Measurements from ENCODE around the gene PPP1R3A.

PPP1R3A gene

DNA sequence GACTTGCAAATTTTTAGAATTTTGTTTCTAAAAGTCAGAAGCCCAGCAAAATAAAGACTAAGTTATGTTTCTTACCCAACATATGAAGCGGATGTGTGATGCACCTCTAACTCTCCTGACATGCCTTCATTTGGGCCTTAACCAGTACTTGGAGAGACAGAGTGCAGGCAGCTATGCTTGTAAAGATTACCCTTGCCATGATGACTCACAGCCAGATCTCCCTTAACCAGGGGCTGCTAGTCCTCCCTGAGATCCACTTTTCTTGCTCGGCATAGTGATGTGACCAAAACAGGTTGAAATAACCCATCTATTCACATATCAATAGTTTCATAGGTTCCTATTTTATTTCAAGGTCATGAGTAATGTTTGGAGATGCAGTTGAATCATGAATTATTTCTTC, 43.6 kb downstream of the PPP1R3A start:
- DNase-seq: no peak

DNA sequence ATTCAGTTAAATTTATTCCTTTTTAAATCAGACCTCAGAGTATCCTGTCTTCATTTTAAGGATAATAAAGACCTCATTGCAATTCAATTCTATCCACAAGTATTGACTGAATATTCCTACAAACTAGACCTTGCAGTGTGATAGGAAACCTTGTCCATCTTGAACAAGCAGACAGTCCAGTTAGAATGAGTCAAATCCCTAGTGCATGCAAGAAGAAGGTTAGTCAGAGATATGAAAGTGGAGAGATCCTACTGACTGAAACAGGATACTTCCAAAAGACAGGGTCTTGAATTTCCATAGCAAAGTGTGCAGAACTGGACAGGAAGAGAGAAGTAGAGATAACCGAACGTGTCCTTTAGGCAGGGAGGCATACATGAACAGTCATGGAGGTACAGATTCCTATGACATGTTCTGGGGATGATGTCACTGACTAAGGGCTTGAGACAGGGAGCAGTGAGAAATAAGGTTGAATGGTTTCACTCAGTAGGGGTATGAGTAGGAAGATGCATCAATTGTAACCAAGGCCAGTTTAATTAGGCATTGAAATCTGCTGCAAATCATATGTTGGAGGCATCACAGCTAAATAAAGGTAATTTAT, 45.2 kb downstream of the PPP1R3A start:
- DNase-seq: no peak

DNA sequence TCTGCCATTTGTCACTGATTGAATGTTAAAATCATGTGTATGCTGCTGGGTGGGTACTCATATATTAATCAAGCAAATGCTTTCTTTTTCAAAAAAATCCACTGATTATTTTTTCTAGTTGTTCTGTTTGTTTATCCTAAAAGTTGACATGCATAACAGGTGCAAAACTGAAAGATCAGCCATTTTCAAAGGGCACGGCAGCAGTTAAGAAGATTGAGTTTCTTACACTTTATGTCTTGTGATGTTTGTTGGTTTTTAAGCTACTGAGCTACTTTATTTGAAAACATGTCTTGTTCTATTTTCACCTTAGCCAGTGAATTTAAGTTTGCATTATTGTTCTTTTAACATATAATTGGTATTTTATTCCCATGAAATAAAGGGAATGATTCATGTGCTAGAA, 45.8 kb downstream of the PPP1R3A start:
- DNase-seq: no peak

DNA sequence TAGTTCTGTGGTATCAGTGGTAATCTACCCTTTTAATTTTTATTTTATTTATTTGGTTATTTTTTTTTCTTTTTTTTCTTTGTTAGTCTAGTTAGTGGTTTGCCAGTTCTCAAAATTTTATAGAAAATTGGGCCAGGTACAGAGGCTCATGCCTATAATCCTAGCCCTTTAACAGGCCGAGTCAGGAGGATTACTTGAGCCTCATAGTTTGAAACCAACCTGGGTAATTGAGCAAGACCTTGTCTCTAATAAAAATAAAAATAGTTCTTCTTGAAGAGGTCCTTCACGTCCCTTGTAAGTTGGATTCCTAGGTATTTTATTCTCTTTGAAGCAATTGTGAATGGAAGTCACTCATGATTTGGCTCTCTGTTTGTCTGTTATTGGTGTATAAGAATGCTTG, 51.5 kb downstream of the PPP1R3A start:
- DNase-seq: no peak

DNA sequence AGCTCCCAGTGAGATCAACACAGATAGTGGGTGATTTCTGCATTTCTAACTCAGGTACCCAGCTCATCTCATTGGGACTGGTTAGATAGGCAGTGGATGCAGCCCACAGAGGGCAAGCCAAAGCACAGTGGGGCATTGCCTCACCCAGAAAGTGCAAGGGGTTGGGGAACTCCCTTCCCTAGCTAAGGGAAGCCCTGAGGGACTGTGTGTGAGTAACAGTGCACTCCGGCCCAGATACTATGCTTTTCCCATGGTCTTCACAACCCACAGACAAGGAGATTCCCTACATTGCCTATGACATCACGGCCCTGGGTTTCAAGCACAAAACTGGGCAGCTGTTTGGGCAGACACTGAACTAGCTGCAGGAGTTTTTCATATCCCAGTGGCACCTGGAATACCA, 62.8 kb downstream of the PPP1R3A start:
- DNase-seq: no peak

DNA sequence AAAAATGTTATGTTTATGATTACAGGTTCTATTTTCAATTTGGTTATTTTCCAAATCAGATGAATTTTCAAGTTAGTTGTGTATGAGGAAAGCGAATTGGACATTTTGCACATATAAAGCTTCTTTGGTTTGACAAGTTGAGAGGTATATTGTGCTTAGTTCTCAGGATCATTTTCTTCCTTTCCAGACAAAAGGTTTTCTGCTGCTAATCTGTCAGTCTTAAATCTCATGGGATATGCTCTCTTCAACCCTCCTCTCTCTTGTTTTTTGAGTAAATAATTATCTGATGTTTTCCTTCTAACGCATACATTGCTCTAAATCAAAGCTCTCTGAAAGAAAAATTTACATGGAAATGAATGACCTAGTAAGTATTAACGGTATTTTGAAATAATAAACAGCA, 77.9 kb downstream of the PPP1R3A start:
- no peak for DNase-seq

DNA sequence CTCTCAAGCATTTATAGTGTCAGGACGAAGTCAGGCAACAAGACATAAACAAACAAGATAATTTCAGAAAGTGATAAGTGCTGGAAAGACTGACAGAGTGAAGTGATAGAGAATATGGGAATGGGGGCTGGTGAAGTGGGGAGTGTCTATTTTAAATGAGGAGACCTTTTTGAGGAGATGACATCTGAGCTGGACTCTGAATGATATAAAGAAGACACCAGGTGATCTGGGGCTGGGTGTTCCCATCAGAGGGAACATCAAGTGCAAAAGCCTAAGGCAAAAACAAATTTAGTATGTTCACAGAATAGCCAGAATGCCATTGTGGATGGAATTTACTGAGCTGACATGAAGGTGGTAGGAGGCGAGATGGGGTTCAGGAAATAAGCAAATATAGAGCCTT, 83.4 kb downstream of the PPP1R3A start:
- DNase-seq: no peak

DNA sequence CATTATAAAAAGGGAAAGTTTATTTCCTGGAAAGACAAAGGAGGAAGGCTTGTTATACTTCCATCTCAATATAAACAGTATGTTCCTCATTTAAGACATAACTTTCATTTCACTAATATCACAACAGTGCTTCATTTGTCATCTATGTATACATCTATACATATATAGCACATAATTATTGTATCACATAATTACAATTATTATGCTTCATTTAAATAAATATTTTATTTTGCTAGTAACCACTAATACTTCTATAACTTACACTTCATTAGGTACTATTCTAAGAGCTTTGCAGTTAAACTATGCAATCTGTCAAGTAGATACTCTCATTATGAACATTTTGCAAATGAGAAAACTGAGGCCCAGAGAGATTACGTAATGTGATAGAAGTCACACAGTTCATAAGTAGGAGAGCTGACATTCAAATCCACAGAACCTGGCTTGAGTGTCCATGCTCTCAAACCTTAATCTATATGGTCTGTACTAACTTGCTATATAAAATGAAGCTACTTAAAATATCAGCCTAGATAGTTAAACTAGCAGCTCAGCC, 86.5 kb downstream of the PPP1R3A start:
- no peak for DNase-seq

DNA sequence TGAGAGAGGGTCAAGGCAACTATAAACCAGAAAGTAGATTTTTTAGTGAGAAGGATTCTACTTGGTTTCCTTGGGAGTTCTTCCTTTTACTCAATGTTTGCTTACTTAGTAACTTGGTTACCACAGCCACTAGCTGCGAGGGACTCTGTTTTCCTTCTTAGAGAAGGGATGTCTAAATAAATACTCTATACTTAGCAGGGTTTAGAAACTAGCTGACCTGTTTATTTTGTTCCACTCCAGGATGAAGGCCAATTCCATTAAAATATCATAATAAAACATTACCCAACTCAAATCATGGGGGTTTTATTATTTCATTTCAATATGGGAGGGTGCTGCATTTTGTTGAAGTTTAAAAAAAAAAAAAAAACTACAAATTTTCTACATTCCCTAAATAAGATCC, 87.3 kb downstream of the PPP1R3A start:
- DNase-seq: no peak

DNA sequence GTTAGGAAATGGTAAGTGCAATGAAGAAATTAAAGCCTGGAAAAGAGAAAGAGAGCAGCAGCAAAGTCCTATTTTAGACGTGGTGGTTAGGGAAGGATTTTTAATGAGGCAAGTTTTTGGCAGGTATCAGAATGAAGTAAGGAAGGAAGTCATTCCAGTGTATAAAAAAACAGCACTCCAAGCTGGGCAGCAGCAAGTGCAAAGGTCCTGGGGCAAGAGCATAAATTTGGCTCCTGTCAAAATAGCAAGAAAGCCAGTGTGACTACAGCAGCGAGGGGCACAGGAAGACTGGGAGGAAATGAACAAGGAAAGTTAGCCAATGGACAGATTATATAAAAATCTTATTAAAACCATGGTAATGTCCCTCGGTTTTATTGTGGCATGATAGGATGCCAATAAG, 90.2 kb downstream of the PPP1R3A start:
- no peak for DNase-seq
